WTC11 (cell line): ENCODE results near the gene TF. TPM values are rescaled to one million over a fixed set of nuclear protein-coding genes. Genes with fewer than 3 reads are reported as not detected.

Experiments
- ATAC-seq: fragments of 200-7000 bp; cut with Tn5 transposase; 2 replicates; pipeline ENCODE4 v1.10.0; 2021; ENCODE audit warnings: mild to moderate bottlenecking, moderate library complexity
- CTCF ChIA-PET: fragments of 300-600 bp; sonication (Branson Sonifier 250); formaldehyde crosslinking; loops from one replicate; lab custom pipeline; 2021; ENCODE audit warnings: antibody characterized with exemption; lab: Charles Lee
- POLR2A ChIA-PET: fragments of 350-600 bp; sonication (Branson Sonifier 250); formaldehyde crosslinking; loops from one replicate; lab custom pipeline; 2021; ENCODE audit warnings: antibody characterized with exemption; lab: Charles Lee
- DNase-seq: peaks from one replicate; pipeline ENCODE4 v3.0.0; 2021; ENCODE audit warnings: low spot score
- H3K27ac Mint-ChIP-seq: 2 replicates; pipeline ENCODE4 v1.8.0; 2021; ENCODE audit warnings: mixed read lengths
- H3K27me3 Mint-ChIP-seq: 2 replicates; pipeline ENCODE4 v1.8.0; 2021; ENCODE audit warnings: low read depth, mild to moderate bottlenecking, moderate library complexity, mixed read lengths
- H3K36me3 Mint-ChIP-seq: 2 replicates; pipeline ENCODE4 v1.8.0; 2021; ENCODE audit warnings: mixed read lengths
- H3K4me1 Mint-ChIP-seq: 2 replicates; pipeline ENCODE4 v1.8.0; 2022; ENCODE audit warnings: mixed read lengths
- H3K4me3 Mint-ChIP-seq: 2 replicates; pipeline ENCODE4 v1.8.0; 2021; ENCODE audit warnings: mild to moderate bottlenecking, moderate library complexity, mixed read lengths
- H3K9me3 Mint-ChIP-seq: 2 replicates; pipeline ENCODE4 v1.8.0; 2021; ENCODE audit warnings: mixed read lengths
- CDX4 ChIP-seq: fragments of 250-450 bp; sonication (Bioruptor Pico); IDR thresholded peaks from 2 replicates; pipeline ENCODE4 v1.9.0; 2021; ENCODE audit warnings: moderate library complexity, mild to moderate bottlenecking, inconsistent platforms, borderline replicate concordance
- CREB1 ChIP-seq: sonication (generic); formaldehyde crosslinking; IDR thresholded peaks from 2 replicates; pipeline ENCODE4 v1.8.0; 2023; ENCODE audit warnings: mild to moderate bottlenecking, missing genetic modification reagents
- EMX1 ChIP-seq: fragments of 250-450 bp; sonication (Bioruptor Pico); IDR thresholded peaks from 2 replicates; pipeline ENCODE4 v1.8.0; 2021; ENCODE audit warnings: mild to moderate bottlenecking
- ESRRA ChIP-seq: sonication (generic); formaldehyde crosslinking; IDR thresholded peaks from 2 replicates; pipeline ENCODE4 v1.8.1; 2022; ENCODE audit warnings: mild to moderate bottlenecking, missing genetic modification reagents, borderline replicate concordance
- GABPB1 ChIP-seq: sonication (generic); formaldehyde crosslinking; IDR thresholded peaks from 2 replicates; pipeline ENCODE4 v1.8.1; 2023; ENCODE audit warnings: mild to moderate bottlenecking, missing genetic modification reagents
- GRHL2 ChIP-seq: fragments of 250-450 bp; sonication (Bioruptor Pico); IDR thresholded peaks from 2 replicates; pipeline ENCODE4 v1.8.0; 2022; ENCODE audit warnings: mild to moderate bottlenecking, moderate library complexity; ENCODE audit not compliant: insufficient replicate concordance, severe bottlenecking
- GTF2I ChIP-seq: fragments of 250-450 bp; sonication (Bioruptor Pico); conservative IDR thresholded peaks from 2 replicates; pipeline ENCODE4 v1.4.0; 2021; ENCODE audit warnings: mild to moderate bottlenecking
- MXD4 ChIP-seq: fragments of 250-450 bp; sonication (Bioruptor Pico); IDR thresholded peaks from 2 replicates; pipeline ENCODE4 v1.8.0; 2021; ENCODE audit warnings: mild to moderate bottlenecking, moderate library complexity, borderline replicate concordance
- NFATC4 ChIP-seq: fragments of 250-450 bp; sonication (Bioruptor Pico); IDR thresholded peaks from 2 replicates; pipeline ENCODE4 v1.9.0; 2021; ENCODE audit warnings: mild to moderate bottlenecking
- PRRX2 ChIP-seq: fragments of 250-450 bp; sonication (Bioruptor Pico); IDR thresholded peaks from 2 replicates; pipeline ENCODE4 v1.8.0; 2021; ENCODE audit warnings: mild to moderate bottlenecking
- RELA ChIP-seq: sonication (generic); formaldehyde crosslinking; IDR thresholded peaks from 2 replicates; pipeline ENCODE4 v1.8.1; 2022; ENCODE audit warnings: missing genetic modification reagents, mild to moderate bottlenecking, borderline replicate concordance
- TP53 ChIP-seq: sonication (generic); formaldehyde crosslinking; IDR thresholded peaks from 2 replicates; pipeline ENCODE4 v1.8.1; 2023; ENCODE audit warnings: mild to moderate bottlenecking, missing genetic modification reagents
- total RNA-seq: library from RNA; stranded (reverse); gene quantifications from 3 replicates; pipeline ENCODE4 v1.2.3, GENCODE V29; 2021
- TF ChIP-seq, protein P1 (sequence below): fragments of 250-450 bp; sonication (Bioruptor Pico); IDR thresholded peaks from 2 replicates; pipeline ENCODE4 v1.9.0; 2021; ENCODE audit warnings: mild to moderate bottlenecking
- TF ChIP-seq, protein P2 (sequence below): fragments of 250-450 bp; sonication (Bioruptor Pico); conservative IDR thresholded peaks from 2 replicates; pipeline ENCODE4 v1.9.0; 2021; ENCODE audit warnings: mild to moderate bottlenecking
- TF ChIP-seq, protein P3 (sequence below): sonication (generic); formaldehyde crosslinking; IDR thresholded peaks from 2 replicates; pipeline ENCODE4 v1.8.1; 2022; ENCODE audit warnings: mild to moderate bottlenecking, moderate library complexity, missing genetic modification reagents
- TF ChIP-seq, protein P4 (sequence below): sonication (generic); formaldehyde crosslinking; IDR thresholded peaks from 2 replicates; pipeline ENCODE4 v1.8.0; 2022; ENCODE audit warnings: mild to moderate bottlenecking, missing genetic modification reagents
- TF ChIP-seq, protein P5 (sequence below): sonication (generic); formaldehyde crosslinking; IDR thresholded peaks from 2 replicates; pipeline ENCODE4 v1.8.1; 2022; ENCODE audit warnings: low read depth, missing genetic modification reagents, borderline replicate concordance
- TF ChIP-seq, protein P6 (sequence below): fragments of 250-450 bp; sonication (Bioruptor Pico); IDR thresholded peaks from 2 replicates; pipeline ENCODE4 v1.8.0; 2021; ENCODE audit warnings: mild to moderate bottlenecking
- TF ChIP-seq, protein P7 (sequence below): sonication (generic); formaldehyde crosslinking; IDR thresholded peaks from 2 replicates; pipeline ENCODE4 v1.8.1; 2023; ENCODE audit warnings: mild to moderate bottlenecking, missing genetic modification reagents
- TF ChIP-seq, protein P8 (sequence below): sonication (generic); formaldehyde crosslinking; IDR thresholded peaks from 2 replicates; pipeline ENCODE4 v1.8.1; 2022; ENCODE audit warnings: mild to moderate bottlenecking, missing genetic modification reagents, moderate library complexity, borderline replicate concordance

Gene TF
- total RNA-seq, 1 experiment from 2014 or later: 9.3 TPM

GRCh38 chr3:133706033-133706432 lies 40.2 kb upstream of the TF start:
- TF ChIP-seq TP53 (CRISPR knock-in tag): no peak
- TF ChIP-seq, protein P1, sequence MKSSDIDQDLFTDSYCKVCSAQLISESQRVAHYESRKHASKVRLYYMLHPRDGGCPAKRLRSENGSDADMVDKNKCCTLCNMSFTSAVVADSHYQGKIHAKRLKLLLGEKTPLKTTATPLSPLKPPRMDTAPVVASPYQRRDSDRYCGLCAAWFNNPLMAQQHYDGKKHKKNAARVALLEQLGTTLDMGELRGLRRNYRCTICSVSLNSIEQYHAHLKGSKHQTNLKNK (CRISPR knock-in tag): no peak
- TF ChIP-seq, protein P2, sequence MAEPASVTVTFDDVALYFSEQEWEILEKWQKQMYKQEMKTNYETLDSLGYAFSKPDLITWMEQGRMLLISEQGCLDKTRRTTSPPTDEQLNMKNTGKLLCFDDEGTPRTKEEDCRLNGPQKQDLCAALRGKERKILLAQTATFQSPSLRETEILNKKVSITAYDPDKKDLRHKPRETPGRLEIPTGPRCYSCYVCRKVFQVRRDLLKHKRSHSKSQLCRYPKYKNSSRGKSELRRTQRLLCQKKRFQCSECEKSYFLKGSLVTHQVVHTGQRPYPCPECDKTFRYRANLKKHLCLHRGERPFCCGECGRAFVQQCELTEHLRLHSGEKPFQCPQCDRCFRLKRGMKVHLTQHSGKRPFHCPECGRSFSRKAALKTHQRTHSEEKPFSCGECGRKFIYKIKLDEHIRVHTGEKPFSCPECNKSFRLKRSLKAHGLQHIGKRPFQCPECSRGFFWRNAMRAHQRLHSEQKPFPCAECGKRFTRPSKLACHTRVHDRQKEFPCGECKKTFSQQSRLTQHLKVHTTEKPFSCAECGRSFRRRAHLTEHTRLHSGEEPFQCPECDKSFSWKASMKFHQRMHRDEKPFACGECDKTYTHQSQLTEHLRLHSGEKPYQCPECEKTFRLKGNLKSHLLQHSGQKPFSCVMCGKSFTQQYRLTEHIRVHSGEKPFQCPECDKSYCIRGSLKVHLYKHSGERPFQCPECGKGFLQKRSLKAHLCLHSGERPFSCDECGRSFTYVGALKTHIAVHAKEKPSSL (CRISPR knock-in tag): no peak
- no peak for ATAC-seq
- ChIA-PET POLR2A (no interaction called here), CTCF (interaction anchor here (0.9 to 1.2 kb wide), 2 partner anchors 29 to 42 kb away, joined by 3 to 5 read pairs; no protein-coding TSS in a partner anchor)
- Mint-ChIP-seq H3K36me3 (no peaks in the 10 kb centered on the region), H3K27ac (no peak overlapping the region), H3K9me3 (peaks cover 6% of the 10 kb centered on the region; the same call in 1 of the 2 replicates), H3K4me3 (no peak overlapping the region), H3K4me1 (no peaks in the 10 kb centered on the region), H3K27me3 (peaks cover 4% of the 10 kb centered on the region)
- no peak for DNase-seq

GRCh38 chr3:133709139-133709750 lies 36.9 kb upstream of the TF start:
- H3K36me3 Mint-ChIP-seq: no peaks in the 10 kb centered on the region
- no peak overlapping the region for H3K27ac Mint-ChIP-seq
- ChIA-PET POLR2A (no interaction called here), CTCF (no interaction called here)
- ATAC-seq: no peak
- no peak for DNase-seq
- TF ChIP-seq CDX4 (CRISPR knock-in tag) (no peak), CREB1 (CRISPR knock-in tag) (no peak), EMX1 (CRISPR knock-in tag) (no peak), ESRRA (CRISPR knock-in tag) (no peak), GABPB1 (no peak)
- TF ChIP-seq, protein P3, sequence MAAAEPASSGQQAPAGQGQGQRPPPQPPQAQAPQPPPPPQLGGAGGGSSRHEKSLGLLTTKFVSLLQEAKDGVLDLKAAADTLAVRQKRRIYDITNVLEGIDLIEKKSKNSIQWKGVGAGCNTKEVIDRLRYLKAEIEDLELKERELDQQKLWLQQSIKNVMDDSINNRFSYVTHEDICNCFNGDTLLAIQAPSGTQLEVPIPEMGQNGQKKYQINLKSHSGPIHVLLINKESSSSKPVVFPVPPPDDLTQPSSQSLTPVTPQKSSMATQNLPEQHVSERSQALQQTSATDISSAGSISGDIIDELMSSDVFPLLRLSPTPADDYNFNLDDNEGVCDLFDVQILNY (CRISPR knock-in tag): no peak
- TF ChIP-seq, protein P4, sequence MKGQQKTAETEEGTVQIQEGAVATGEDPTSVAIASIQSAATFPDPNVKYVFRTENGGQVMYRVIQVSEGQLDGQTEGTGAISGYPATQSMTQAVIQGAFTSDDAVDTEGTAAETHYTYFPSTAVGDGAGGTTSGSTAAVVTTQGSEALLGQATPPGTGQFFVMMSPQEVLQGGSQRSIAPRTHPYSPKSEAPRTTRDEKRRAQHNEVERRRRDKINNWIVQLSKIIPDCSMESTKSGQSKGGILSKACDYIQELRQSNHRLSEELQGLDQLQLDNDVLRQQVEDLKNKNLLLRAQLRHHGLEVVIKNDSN (CRISPR knock-in tag): no peak
- TF ChIP-seq, protein P5, sequence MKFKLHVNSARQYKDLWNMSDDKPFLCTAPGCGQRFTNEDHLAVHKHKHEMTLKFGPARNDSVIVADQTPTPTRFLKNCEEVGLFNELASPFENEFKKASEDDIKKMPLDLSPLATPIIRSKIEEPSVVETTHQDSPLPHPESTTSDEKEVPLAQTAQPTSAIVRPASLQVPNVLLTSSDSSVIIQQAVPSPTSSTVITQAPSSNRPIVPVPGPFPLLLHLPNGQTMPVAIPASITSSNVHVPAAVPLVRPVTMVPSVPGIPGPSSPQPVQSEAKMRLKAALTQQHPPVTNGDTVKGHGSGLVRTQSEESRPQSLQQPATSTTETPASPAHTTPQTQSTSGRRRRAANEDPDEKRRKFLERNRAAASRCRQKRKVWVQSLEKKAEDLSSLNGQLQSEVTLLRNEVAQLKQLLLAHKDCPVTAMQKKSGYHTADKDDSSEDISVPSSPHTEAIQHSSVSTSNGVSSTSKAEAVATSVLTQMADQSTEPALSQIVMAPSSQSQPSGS (CRISPR knock-in tag): no peak
- no peaks in the 10 kb centered on the region for H3K4me1 Mint-ChIP-seq
- H3K27me3 Mint-ChIP-seq: peaks cover 4% of the 10 kb centered on the region
- H3K9me3 Mint-ChIP-seq: peaks cover 4% of the 10 kb centered on the region; the same call in 1 of the 2 replicates
- no peak overlapping the region for H3K4me3 Mint-ChIP-seq

- ChIA-PET CTCF (no interaction called here), POLR2A (no interaction called here)
- no peaks in the 10 kb centered on the region for H3K4me1 Mint-ChIP-seq
- no peak overlapping the region for H3K4me3 Mint-ChIP-seq
- ATAC-seq (no peak), DNase-seq (no peak)
- no peak overlapping the region for H3K27ac Mint-ChIP-seq
- H3K36me3 Mint-ChIP-seq: no peaks in the 10 kb centered on the region
- peaks cover 4% of the 10 kb centered on the region for H3K27me3 Mint-ChIP-seq
- H3K9me3 Mint-ChIP-seq: peaks cover 4% of the 10 kb centered on the region; the same call in 1 of the 2 replicates
- TF ChIP-seq RELA (CRISPR knock-in tag) (no peak), GRHL2 (no peak), PRRX2 (CRISPR knock-in tag) (no peak), MXD4 (no peak), NFATC4 (CRISPR knock-in tag) (no peak), GTF2I (no peak)
- TF ChIP-seq, protein P1 (CRISPR knock-in tag): no peak
- TF ChIP-seq, protein P6, sequence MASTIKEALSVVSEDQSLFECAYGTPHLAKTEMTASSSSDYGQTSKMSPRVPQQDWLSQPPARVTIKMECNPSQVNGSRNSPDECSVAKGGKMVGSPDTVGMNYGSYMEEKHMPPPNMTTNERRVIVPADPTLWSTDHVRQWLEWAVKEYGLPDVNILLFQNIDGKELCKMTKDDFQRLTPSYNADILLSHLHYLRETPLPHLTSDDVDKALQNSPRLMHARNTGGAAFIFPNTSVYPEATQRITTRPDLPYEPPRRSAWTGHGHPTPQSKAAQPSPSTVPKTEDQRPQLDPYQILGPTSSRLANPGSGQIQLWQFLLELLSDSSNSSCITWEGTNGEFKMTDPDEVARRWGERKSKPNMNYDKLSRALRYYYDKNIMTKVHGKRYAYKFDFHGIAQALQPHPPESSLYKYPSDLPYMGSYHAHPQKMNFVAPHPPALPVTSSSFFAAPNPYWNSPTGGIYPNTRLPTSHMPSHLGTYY (CRISPR knock-in tag): no peak
- TF ChIP-seq, protein P7, sequence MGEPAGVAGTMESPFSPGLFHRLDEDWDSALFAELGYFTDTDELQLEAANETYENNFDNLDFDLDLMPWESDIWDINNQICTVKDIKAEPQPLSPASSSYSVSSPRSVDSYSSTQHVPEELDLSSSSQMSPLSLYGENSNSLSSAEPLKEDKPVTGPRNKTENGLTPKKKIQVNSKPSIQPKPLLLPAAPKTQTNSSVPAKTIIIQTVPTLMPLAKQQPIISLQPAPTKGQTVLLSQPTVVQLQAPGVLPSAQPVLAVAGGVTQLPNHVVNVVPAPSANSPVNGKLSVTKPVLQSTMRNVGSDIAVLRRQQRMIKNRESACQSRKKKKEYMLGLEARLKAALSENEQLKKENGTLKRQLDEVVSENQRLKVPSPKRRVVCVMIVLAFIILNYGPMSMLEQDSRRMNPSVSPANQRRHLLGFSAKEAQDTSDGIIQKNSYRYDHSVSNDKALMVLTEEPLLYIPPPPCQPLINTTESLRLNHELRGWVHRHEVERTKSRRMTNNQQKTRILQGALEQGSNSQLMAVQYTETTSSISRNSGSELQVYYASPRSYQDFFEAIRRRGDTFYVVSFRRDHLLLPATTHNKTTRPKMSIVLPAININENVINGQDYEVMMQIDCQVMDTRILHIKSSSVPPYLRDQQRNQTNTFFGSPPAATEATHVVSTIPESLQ: no peak
- TF ChIP-seq, protein P8, sequence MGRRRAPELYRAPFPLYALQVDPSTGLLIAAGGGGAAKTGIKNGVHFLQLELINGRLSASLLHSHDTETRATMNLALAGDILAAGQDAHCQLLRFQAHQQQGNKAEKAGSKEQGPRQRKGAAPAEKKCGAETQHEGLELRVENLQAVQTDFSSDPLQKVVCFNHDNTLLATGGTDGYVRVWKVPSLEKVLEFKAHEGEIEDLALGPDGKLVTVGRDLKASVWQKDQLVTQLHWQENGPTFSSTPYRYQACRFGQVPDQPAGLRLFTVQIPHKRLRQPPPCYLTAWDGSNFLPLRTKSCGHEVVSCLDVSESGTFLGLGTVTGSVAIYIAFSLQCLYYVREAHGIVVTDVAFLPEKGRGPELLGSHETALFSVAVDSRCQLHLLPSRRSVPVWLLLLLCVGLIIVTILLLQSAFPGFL (CRISPR knock-in tag): no peak
These were observed 35.2 kb upstream of the TF start for GRCh38 chr3:133711013-133711412.
